Kidney (tissue), 14 donors: ENCODE measurements around the gene GAB2. TPM values are rescaled to one million over a fixed set of nuclear protein-coding genes. Genes with fewer than 3 reads are reported as not detected.
A peak's percentile ranks its signal among the peaks of the same experiment; 100 is the strongest.

ENCODE experiments used
- DNase-seq, 5 donors: peaks; one replicate each; pipeline ENCODE4 v3.0.0-alpha.2; 2013 to 2020
- FAIRE-seq: peaks from 2 replicates; lab custom pipeline; 2012; peaks lifted over from hg19 to GRCh38; lab: Jason Lieb, UNC
- H3K27ac ChIP-seq, 2 donors: one replicate each; pipeline ENCODE4 v1.7.0; 2013; ENCODE audit warnings: low read depth in 2 of 2, low read length in 2 of 2, inconsistent platforms in 1 of 2
- H3K27me3 ChIP-seq: one replicate; pipeline ENCODE4 v1.7.1; 2013; ENCODE audit warnings: low read length, inconsistent platforms; ENCODE audit not compliant: control insufficient read depth, insufficient read depth
- H3K36me3 ChIP-seq, 3 donors: one replicate each; pipeline versions ENCODE4 v1.7.0 to v1.7.1; 2013; ENCODE audit warnings: low read length in 3 of 3, control low read depth in 1 of 3, inconsistent platforms in 1 of 3; ENCODE audit not compliant: insufficient read depth in 3 of 3, control insufficient read depth in 2 of 3
- H3K4me1 ChIP-seq, 3 donors: one replicate each; pipeline versions ENCODE4 v1.7.0 to v1.7.1; 2013; ENCODE audit warnings: low read length in 3 of 3, inconsistent platforms in 1 of 3, low read depth in 1 of 3; ENCODE audit not compliant: control insufficient read depth in 2 of 3, insufficient read depth in 2 of 3
- H3K4me3 ChIP-seq, 3 donors: one replicate each; pipeline versions ENCODE4 v1.7.0 to v1.8.1; 2013; ENCODE audit warnings: low read length in 3 of 3, control low read depth in 1 of 3, inconsistent platforms in 1 of 3
- H3K9ac ChIP-seq, 3 donors: one replicate each; pipeline versions ENCODE4 v1.7.0 to v1.7.1; 2013; ENCODE audit warnings: low read length in 3 of 3, control low read depth in 1 of 3, inconsistent platforms in 1 of 3
- H3K9me3 ChIP-seq, 3 donors: one replicate each; pipeline versions ENCODE4 v1.7.0 to v1.7.1; 2013; ENCODE audit warnings: low read length in 3 of 3, control low read depth in 1 of 3, inconsistent platforms in 1 of 3; ENCODE audit not compliant: control insufficient read depth in 2 of 3, insufficient read depth in 1 of 3
- intact Hi-C: fragments of 100-400 bp; cut with DNase I; formaldehyde crosslinking; loops from one replicate; pipeline ENCODE4 v1.11.1; 2022
- polyA plus RNA-seq: library from polyadenylated mRNA; stranded (reverse); fragments of 350-450 nt; fragmentation: Illumina TruSeq; extraction: RNeasy Lipid Tissue Mini Kit (QIAGEN cat#74804); gene quantifications from one replicate; pipeline ENCODE4 v1.2.3, GENCODE V29; 2014; ENCODE audit warnings: low read depth, low replicate concordance; ENCODE audit not compliant: insufficient read depth
- total RNA-seq: library from RNA; stranded (reverse); fragmentation: NEBNext Ultra II Directional; extraction: Animal tissue kit (Norgen Biotek cat#: 25700); gene quantifications from one replicate; pipeline ENCODE4 v1.2.1, GENCODE V29; 2021
- TF ChIP-seq, protein P1 (sequence below): IDR thresholded peaks from 3 replicates; pipeline ENCODE4 v1.5.1; 2012; ENCODE audit warnings: mild to moderate bottlenecking, moderate library complexity, borderline replicate concordance; ENCODE audit not compliant: insufficient read depth; ENCODE audit errors: extremely low read depth
- donor health status: control.
- donor health status: control.
- donor health status: control.
- donor health status: control.
- donor health status: control.
- donor health status: DM: yes; HTN: yes; CAD: no.
- donor health status: Normal renal cell carcinoma (clear cell type).

The GAB2 gene
- total and polyA plus RNA-seq, 2 donors from 2014 or later, result 3.3 to 23.6 TPM

DNA sequence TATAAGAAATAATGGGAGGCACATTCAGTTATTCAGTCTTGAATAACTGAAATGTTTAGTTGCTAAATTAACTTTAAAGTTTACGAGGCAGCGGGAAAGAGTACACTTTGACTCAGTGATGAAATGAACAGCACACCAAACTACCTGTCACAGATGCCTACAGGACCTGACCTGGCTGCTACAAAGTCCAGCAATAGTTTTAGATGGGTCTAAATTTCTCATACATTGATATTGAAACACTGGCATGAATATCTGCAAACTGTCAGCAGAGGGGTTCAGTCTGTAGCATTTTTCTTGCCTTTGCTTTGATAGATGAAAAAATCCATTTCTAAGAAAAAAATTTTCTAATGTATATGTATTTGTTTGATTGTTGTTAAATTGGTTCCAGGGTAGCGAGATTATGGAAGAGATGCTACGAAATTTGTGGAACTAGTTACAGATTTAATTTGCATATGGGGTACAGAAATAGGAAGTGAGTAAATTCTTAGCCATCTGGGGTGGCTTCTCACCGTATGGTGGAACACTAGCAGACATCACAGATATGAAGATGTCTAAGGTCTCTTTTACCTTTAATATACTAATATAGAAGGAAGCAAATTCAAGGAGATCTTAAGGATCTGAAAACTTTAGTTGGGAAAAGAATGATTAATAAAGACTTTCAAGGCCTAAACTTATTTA, 20.8 kb upstream of the GAB2 start:
- H3K36me3 ChIP-seq, result no peaks in the 10 kb centered on the region
- no peak overlapping the region for H3K27ac ChIP-seq
- no peak overlapping the region for H3K9ac ChIP-seq
- intact Hi-C loops, result no loop called here
- no peaks in the 10 kb centered on the region for H3K27me3 ChIP-seq
- no peaks in the 10 kb centered on the region for H3K4me1 ChIP-seq
- H3K4me3 ChIP-seq, result no peak overlapping the region
- FAIRE-seq (no peak), DNase-seq (no peak)
- TF ChIP-seq, protein P1, sequence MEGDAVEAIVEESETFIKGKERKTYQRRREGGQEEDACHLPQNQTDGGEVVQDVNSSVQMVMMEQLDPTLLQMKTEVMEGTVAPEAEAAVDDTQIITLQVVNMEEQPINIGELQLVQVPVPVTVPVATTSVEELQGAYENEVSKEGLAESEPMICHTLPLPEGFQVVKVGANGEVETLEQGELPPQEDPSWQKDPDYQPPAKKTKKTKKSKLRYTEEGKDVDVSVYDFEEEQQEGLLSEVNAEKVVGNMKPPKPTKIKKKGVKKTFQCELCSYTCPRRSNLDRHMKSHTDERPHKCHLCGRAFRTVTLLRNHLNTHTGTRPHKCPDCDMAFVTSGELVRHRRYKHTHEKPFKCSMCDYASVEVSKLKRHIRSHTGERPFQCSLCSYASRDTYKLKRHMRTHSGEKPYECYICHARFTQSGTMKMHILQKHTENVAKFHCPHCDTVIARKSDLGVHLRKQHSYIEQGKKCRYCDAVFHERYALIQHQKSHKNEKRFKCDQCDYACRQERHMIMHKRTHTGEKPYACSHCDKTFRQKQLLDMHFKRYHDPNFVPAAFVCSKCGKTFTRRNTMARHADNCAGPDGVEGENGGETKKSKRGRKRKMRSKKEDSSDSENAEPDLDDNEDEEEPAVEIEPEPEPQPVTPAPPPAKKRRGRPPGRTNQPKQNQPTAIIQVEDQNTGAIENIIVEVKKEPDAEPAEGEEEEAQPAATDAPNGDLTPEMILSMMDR, result no peak
- no peaks in the 10 kb centered on the region for H3K9me3 ChIP-seq

DNA sequence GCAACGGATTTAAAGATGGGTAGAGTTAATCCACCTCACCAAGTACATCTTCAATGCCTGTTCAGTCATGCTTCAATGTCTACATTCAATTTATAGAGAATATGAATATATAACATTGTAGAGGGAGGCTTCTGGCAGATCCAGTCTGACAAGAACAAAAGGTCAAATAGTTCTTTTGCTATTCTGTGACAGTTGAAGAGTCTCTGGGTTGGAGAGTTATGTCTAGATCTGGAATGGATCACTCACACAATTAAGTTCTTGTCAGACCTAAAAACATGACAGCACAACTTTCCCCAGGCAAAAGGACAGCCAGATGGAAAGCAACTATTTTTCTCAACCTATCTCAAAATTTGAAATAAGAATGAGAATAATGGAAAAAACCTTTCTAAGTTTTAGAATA, 15.3 kb upstream of the GAB2 start:
- Histone ChIP-seq H3K9ac (no peak overlapping the region), H3K4me3 (no peak overlapping the region), H3K27me3 (no peaks in the 10 kb centered on the region), H3K9me3 (no peaks in the 10 kb centered on the region), H3K36me3 (no peaks in the 10 kb centered on the region), H3K4me1 (no peaks in the 10 kb centered on the region), H3K27ac (no peak overlapping the region)
- TF ChIP-seq, protein P1, result no peak
- intact Hi-C loops, result no loop called here
- FAIRE-seq (no peak), DNase-seq (no peak)

DNA sequence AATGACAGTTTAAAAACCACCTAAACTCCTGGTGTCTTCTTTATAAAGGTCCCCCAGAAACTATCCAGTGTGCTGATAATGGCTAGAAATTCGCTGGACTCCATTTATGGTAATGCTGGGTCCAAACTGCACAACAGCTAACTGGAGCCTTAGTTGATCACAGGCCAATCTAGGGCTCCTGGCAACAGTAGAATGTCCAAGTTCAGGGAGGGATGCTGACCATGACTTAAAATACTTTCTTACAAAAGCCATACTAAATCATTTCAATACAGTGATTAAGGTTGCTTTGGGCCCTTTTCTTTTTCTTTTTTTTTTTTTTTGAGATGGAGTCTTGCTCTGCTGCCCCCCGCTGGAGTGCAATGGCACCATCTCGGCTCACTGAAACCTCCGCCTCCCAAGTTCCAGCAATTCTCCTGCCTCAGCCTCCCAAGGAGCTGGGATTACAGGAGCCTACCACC, 14.5 kb upstream of the GAB2 start:
- Histone ChIP-seq H3K27ac (no peak overlapping the region), H3K4me1 (no peaks in the 10 kb centered on the region), H3K27me3 (no peaks in the 10 kb centered on the region), H3K9me3 (no peaks in the 10 kb centered on the region), H3K36me3 (no peaks in the 10 kb centered on the region), H3K4me3 (no peak overlapping the region), H3K9ac (no peak overlapping the region)
- DNase-seq, result peak in 1 of 5 donors; percentile 18
- TF ChIP-seq, protein P1, result peak; percentile 32
- no peak for FAIRE-seq
- intact Hi-C loops, result no loop called here
